Lung (tissue), 13 donors: Measurements from ENCODE around the gene LRP1. TPM values are rescaled to one million over a fixed set of nuclear protein-coding genes. Genes with fewer than 3 reads are reported as not detected.

Experiments
- ATAC-seq: fragments of 200-7000 bp; cut with Tn5 transposase; one replicate; pipeline ENCODE4 v1.9.1; 2020; ENCODE audit warnings: moderate number of reproducible peaks; ENCODE audit not compliant: insufficient read depth, low FRiP score
- DNase-seq, 3 donors: peaks; one replicate each; pipeline ENCODE4 v3.0.0-alpha.2; 2013 to 2017
- H3K27ac ChIP-seq, 2 donors: one replicate each; pipeline ENCODE4 v1.5.1; 2013; ENCODE audit warnings: mild to moderate bottlenecking in 2 of 2, moderate library complexity in 2 of 2, control low read depth in 1 of 2, inconsistent platforms in 1 of 2, low read depth in 1 of 2, low read length in 1 of 2
- H3K27me3 ChIP-seq, 3 donors: one replicate each; pipeline ENCODE4 v1.5.1; 2013; ENCODE audit warnings: low read length in 2 of 3; ENCODE audit not compliant: control insufficient read depth in 3 of 3, insufficient read depth in 3 of 3
- H3K36me3 ChIP-seq, 4 donors: one replicate each; pipeline ENCODE4 v1.5.1; 2013; ENCODE audit warnings: low read length in 4 of 4, mild to moderate bottlenecking in 1 of 4, moderate library complexity in 1 of 4; ENCODE audit not compliant: control insufficient read depth in 4 of 4, insufficient read depth in 4 of 4
- H3K4me1 ChIP-seq, 5 donors: one replicate each; pipeline ENCODE4 v1.5.1; 2013; ENCODE audit warnings: low read length in 5 of 5, mild to moderate bottlenecking in 2 of 5, moderate library complexity in 1 of 5; ENCODE audit not compliant: control insufficient read depth in 5 of 5, insufficient read depth in 5 of 5
- H3K4me3 ChIP-seq: one replicate; pipeline ENCODE4 v1.5.1; 2013; ENCODE audit warnings: mild to moderate bottlenecking, control low read depth, moderate library complexity
- H3K9ac ChIP-seq, 2 donors: one replicate each; pipeline ENCODE4 v1.5.1; 2013; ENCODE audit warnings: low read length in 2 of 2, control low read depth in 1 of 2; ENCODE audit not compliant: insufficient read depth in 1 of 2
- H3K9me3 ChIP-seq, 4 donors: one replicate each; pipeline ENCODE4 v1.5.1; 2013; ENCODE audit warnings: low read length in 3 of 4, mild to moderate bottlenecking in 1 of 4, moderate library complexity in 1 of 4; ENCODE audit not compliant: control insufficient read depth in 4 of 4, insufficient read depth in 3 of 4
- CTCF ChIP-seq: IDR thresholded peaks from 2 replicates; pipeline ENCODE4 v1.5.1; 2012; ENCODE audit warnings: mild to moderate bottlenecking; ENCODE audit errors: control extremely low read depth, extremely low read depth
- WGBS, 2 donors: extraction: QIAGEN DNeasy Blood & Tissue Kit; methylation state at CpG; one replicate each; pipeline ENCODE4 v1.1.7; 2013; 5-methylcytosine and 5-hydroxymethylcytosine counted together
- polyA plus RNA-seq, 2 donors: library from polyadenylated mRNA; stranded (reverse); fragments of 200-250 nt; gene quantifications; one replicate each; pipeline ENCODE4 v1.2.1, GENCODE V29; 2013
- small RNA-seq: library from RNA; depleted of rRNA; stranded (forward); fragments of <200 nt; gene quantifications from one replicate; pipeline ENCODE3, GENCODE V24; 2014; ENCODE audit warnings: low replicate concordance
- total RNA-seq, 2 donors: library from RNA; depleted of rRNA in 1 of 2; stranded (reverse); fragments of >200 nt in 1 of 2; gene quantifications; one replicate each; pipeline ENCODE4 v1.2.1, GENCODE V29; 2014 to 2021
- donor health status: control.
- donor health status: control.
- donor health status: Bipolar disorder and iron deficiency.
- donor health status: healthy.
- donor health status: DM: yes; HTN: yes; CAD: no.

LRP1 gene
- total and polyA plus RNA-seq, 4 donors: 52.6 to 338 (median 122) TPM

- ATAC-seq: no peak
- 95 to 97% methylated on average over 3 of the region's 3 CpGs for WGBS, 2 donors
- H3K4me3 ChIP-seq: no peak overlapping the region
- H3K4me1 ChIP-seq: peaks cover 0 to 11% (median 0%) of the 10 kb centered on the region in 5 donors
- H3K9me3 ChIP-seq: peaks cover 0 to 3% (median 1%) of the 10 kb centered on the region in 4 donors
- peaks cover 5 to 48% (median 31%) of the 10 kb centered on the region in 4 donors for H3K36me3 ChIP-seq
- no peak overlapping the region for H3K9ac ChIP-seq
- peak overlapping the region in 1 of 2 donors; percentile 79 for H3K27ac ChIP-seq
- TF ChIP-seq CTCF: no peak
- no peaks in the 10 kb centered on the region for H3K27me3 ChIP-seq
- DNase-seq: no peak
Observed at GRCh38 chr12:57262126-57262822, 134.0 kb downstream of the LRP1 start.

Small RNAs within 50 kb of the gene (small RNA-seq; reads per million reads assigned to genes)
- gene MIR1228: not detected

Other genes with a start within 250 kb of the LRP1 start
- gene SDR9C7, start 194.1 kb upstream of the LRP1 start, total RNA-seq: not detected
- not detected for gene SDR9C7, start 194.1 kb upstream of the LRP1 start, polyA plus RNA-seq
- gene RDH16, start 170.9 kb upstream of the LRP1 start, total RNA-seq: under 1 TPM; 0.31 to 0.68 TPM
- gene RDH16, start 170.9 kb upstream of the LRP1 start, polyA plus RNA-seq: under 1 TPM; 0.11 to 0.45 TPM
- 1 to 10 TPM; 6.4 to 9.1 TPM for gene ZBTB39, start 121.9 kb upstream of the LRP1 start, total RNA-seq
- gene ZBTB39, start 121.9 kb upstream of the LRP1 start, polyA plus RNA-seq: 1 to 10 TPM; 2.2 to 2.5 TPM
- not detected for gene TAC3, start 112.0 kb upstream of the LRP1 start, total RNA-seq
- not detected for gene TAC3, start 112.0 kb upstream of the LRP1 start, polyA plus RNA-seq
- under 1 TPM; 0.09 to 0.67 TPM for gene MYO1A, start 78.4 kb upstream of the LRP1 start, total RNA-seq
- gene MYO1A, start 78.4 kb upstream of the LRP1 start, polyA plus RNA-seq: under 1 TPM; 0.13 to 0.28 TPM
- gene NEMP1, start 49.7 kb upstream of the LRP1 start, total RNA-seq: 10 to 100 TPM; 10.6 to 14.3 TPM
- 1 to 10 TPM; 3.7 to 4.8 TPM for gene NEMP1, start 49.7 kb upstream of the LRP1 start, polyA plus RNA-seq
- gene NAB2, start 39.4 kb upstream of the LRP1 start, total RNA-seq: 10 to 100 TPM; 45.2 to 51.3 TPM
- 10 to 100 TPM; 16.7 to 32.5 TPM for gene NAB2, start 39.4 kb upstream of the LRP1 start, polyA plus RNA-seq
- 100 to 1,000 TPM; 118 to 216 TPM for gene STAT6, start 17.1 kb upstream of the LRP1 start, total RNA-seq
- gene STAT6, start 17.1 kb upstream of the LRP1 start, polyA plus RNA-seq: 100 to 1,000 TPM; 150 to 199 TPM
- not detected for gene LRP1-AS, start 19.1 kb downstream of the LRP1 start, total RNA-seq
- not detected for gene LRP1-AS, start 19.1 kb downstream of the LRP1 start, polyA plus RNA-seq
- gene NXPH4, start 88.3 kb downstream of the LRP1 start, total RNA-seq: under 1 TPM; 0.80 to 0.94 TPM
- under 1 TPM; 0.15 to 0.16 TPM for gene NXPH4, start 88.3 kb downstream of the LRP1 start, polyA plus RNA-seq
- 100 to 1,000 TPM in 1 of 2 donors, 10 to 100 TPM in 1; 46.1 to 113 TPM for gene SHMT2, start 101.2 kb downstream of the LRP1 start, total RNA-seq
- gene SHMT2, start 101.2 kb downstream of the LRP1 start, polyA plus RNA-seq: 10 to 100 TPM; 56.6 to 97.0 TPM
- 1 to 10 TPM; 1.7 to 5.9 TPM for gene STAC3, start 122.7 kb downstream of the LRP1 start, total RNA-seq
- 1 to 10 TPM; 6.9 to 7.4 TPM for gene STAC3, start 122.7 kb downstream of the LRP1 start, polyA plus RNA-seq